ENCODE measurements around the gene SUSD2. TPM values are rescaled to one million over a fixed set of nuclear protein-coding genes. Genes with fewer than 3 reads are reported as not detected.

SUSD2 gene
- polyA plus RNA-seq, 4 donors = 6.1 to 82.9 (median 11.3) TPM

GRCh38 chr22:24175160-24175808 lies 6.0 kb upstream of the SUSD2 start:
- Histone ChIP-seq H3K27me3 (ENCODE audit: control insufficient read depth in 3 of 3, insufficient read depth in 3 of 3, low read length in 3 of 3) (no peaks in the 10 kb centered on the region), H3K4me1 (ENCODE audit: control insufficient read depth in 3 of 3, insufficient read depth in 2 of 3, low read depth in 1 of 3, low read length in 2 of 3) (no peaks in the 10 kb centered on the region), H3K4me3 (ENCODE audit: low read depth in 1 of 3, low read length in 3 of 3) (no peak overlapping the region), H3K27ac (ENCODE audit: low read depth in 1 of 3, low read length in 2 of 3) (no peak overlapping the region), H3K9me3 (ENCODE audit: control insufficient read depth in 2 of 2, insufficient read depth in 1 of 2, low read depth in 1 of 2, low read length in 1 of 2) (no peaks in the 10 kb centered on the region), H3K36me3 (ENCODE audit: control insufficient read depth in 3 of 3, insufficient read depth in 2 of 3, low read depth in 1 of 3, low read length in 3 of 3) (peaks cover 17 to 95% (median 18%) of the 10 kb centered on the region in 3 donors)
- peak; percentile 67 to 77 for DNase-seq
- FAIRE-seq = no peak
- 51 to 58% (median 53%) methylated on average over 11 of the region's 11 CpGs for WGBS, 3 donors

- no peak for FAIRE-seq
- peaks cover 16 to 88% (median 18%) of the 10 kb centered on the region in 3 donors for H3K36me3 ChIP-seq (ENCODE audit: control insufficient read depth in 3 of 3, insufficient read depth in 2 of 3, low read depth in 1 of 3, low read length in 3 of 3)
- no peaks in the 10 kb centered on the region for H3K27me3 ChIP-seq (ENCODE audit: control insufficient read depth in 3 of 3, insufficient read depth in 3 of 3, low read length in 3 of 3)
Observed at GRCh38 chr22:24176040-24176439, 5.2 kb upstream of the SUSD2 start.

GRCh38 chr22:24176630-24177029 lies 4.7 kb upstream of the SUSD2 start:
- Histone ChIP-seq H3K4me1 (ENCODE audit: control insufficient read depth in 3 of 3, insufficient read depth in 2 of 3, low read depth in 1 of 3, low read length in 2 of 3) (peaks cover 0 to 10% (median 3%) of the 10 kb centered on the region in 3 donors), H3K36me3 (ENCODE audit: control insufficient read depth in 3 of 3, insufficient read depth in 2 of 3, low read depth in 1 of 3, low read length in 3 of 3) (peaks cover 15 to 82% (median 18%) of the 10 kb centered on the region in 3 donors), H3K27ac (ENCODE audit: low read depth in 1 of 3, low read length in 2 of 3) (no peak overlapping the region), H3K27me3 (ENCODE audit: control insufficient read depth in 3 of 3, insufficient read depth in 3 of 3, low read length in 3 of 3) (no peaks in the 10 kb centered on the region), H3K9me3 (ENCODE audit: control insufficient read depth in 2 of 2, insufficient read depth in 1 of 2, low read depth in 1 of 2, low read length in 1 of 2) (no peaks in the 10 kb centered on the region), H3K4me3 (ENCODE audit: low read depth in 1 of 3, low read length in 3 of 3) (no peak overlapping the region)
- 88 to 95% (median 89%) methylated on average over 10 of the region's 10 CpGs for WGBS, 3 donors
- no peak for FAIRE-seq
- DNase-seq = no peak

More at GRCh38 chr22:24176040-24176439, 5.2 kb upstream of the SUSD2 start:
- no peaks in the 10 kb centered on the region for H3K9me3 ChIP-seq (ENCODE audit: control insufficient read depth in 2 of 2, insufficient read depth in 1 of 2, low read depth in 1 of 2, low read length in 1 of 2)
- 91 to 94% (median 93%) methylated on average over 11 of the region's 11 CpGs for WGBS, 3 donors
- DNase-seq = no peak
- H3K4me3 ChIP-seq (ENCODE audit: low read depth in 1 of 3, low read length in 3 of 3) = no peak overlapping the region
- no peak overlapping the region for H3K27ac ChIP-seq (ENCODE audit: low read depth in 1 of 3, low read length in 2 of 3)
- peaks cover 0 to 5% (median 0%) of the 10 kb centered on the region in 3 donors for H3K4me1 ChIP-seq (ENCODE audit: control insufficient read depth in 3 of 3, insufficient read depth in 2 of 3, low read depth in 1 of 3, low read length in 2 of 3)

- Histone ChIP-seq H3K4me1 (ENCODE audit: control insufficient read depth in 3 of 3, insufficient read depth in 2 of 3, low read depth in 1 of 3, low read length in 2 of 3) (peaks cover 0 to 13% (median 4%) of the 10 kb centered on the region in 3 donors), H3K36me3 (ENCODE audit: control insufficient read depth in 3 of 3, insufficient read depth in 2 of 3, low read depth in 1 of 3, low read length in 3 of 3) (peaks cover 15 to 78% (median 18%) of the 10 kb centered on the region in 3 donors), H3K4me3 (ENCODE audit: low read depth in 1 of 3, low read length in 3 of 3) (no peak overlapping the region), H3K27ac (ENCODE audit: low read depth in 1 of 3, low read length in 2 of 3) (no peak overlapping the region), H3K9me3 (ENCODE audit: control insufficient read depth in 2 of 2, insufficient read depth in 1 of 2, low read depth in 1 of 2, low read length in 1 of 2) (no peaks in the 10 kb centered on the region), H3K27me3 (ENCODE audit: control insufficient read depth in 3 of 3, insufficient read depth in 3 of 3, low read length in 3 of 3) (no peaks in the 10 kb centered on the region)
- FAIRE-seq (no peak), DNase-seq (no peak)
- 92 to 96% (median 94%) methylated on average over 5 of the region's 5 CpGs for WGBS, 3 donors
Observed at GRCh38 chr22:24177045-24177444, 4.2 kb upstream of the SUSD2 start.

GRCh38 chr22:24177456-24177855 lies 3.8 kb upstream of the SUSD2 start:
- FAIRE-seq (no peak), DNase-seq (no peak)
- WGBS, 3 donors = 91 to 100% (median 99%) methylated on average over 8 to 10 of the region's 10 CpGs
- Histone ChIP-seq H3K27ac (ENCODE audit: low read depth in 1 of 3, low read length in 2 of 3) (no peak overlapping the region), H3K9me3 (ENCODE audit: control insufficient read depth in 2 of 2, insufficient read depth in 1 of 2, low read depth in 1 of 2, low read length in 1 of 2) (no peaks in the 10 kb centered on the region), H3K36me3 (ENCODE audit: control insufficient read depth in 3 of 3, insufficient read depth in 2 of 3, low read depth in 1 of 3, low read length in 3 of 3) (peaks cover 12 to 73% (median 17%) of the 10 kb centered on the region in 3 donors), H3K4me3 (ENCODE audit: low read depth in 1 of 3, low read length in 3 of 3) (no peak overlapping the region), H3K4me1 (ENCODE audit: control insufficient read depth in 3 of 3, insufficient read depth in 2 of 3, low read depth in 1 of 3, low read length in 2 of 3) (peaks cover 0 to 15% (median 4%) of the 10 kb centered on the region in 3 donors), H3K27me3 (ENCODE audit: control insufficient read depth in 3 of 3, insufficient read depth in 3 of 3, low read length in 3 of 3) (no peaks in the 10 kb centered on the region)

- Histone ChIP-seq H3K9me3 (ENCODE audit: control insufficient read depth in 2 of 2, insufficient read depth in 1 of 2, low read depth in 1 of 2, low read length in 1 of 2) (no peaks in the 10 kb centered on the region), H3K27ac (ENCODE audit: low read depth in 1 of 3, low read length in 2 of 3) (no peak overlapping the region), H3K4me1 (ENCODE audit: control insufficient read depth in 3 of 3, insufficient read depth in 2 of 3, low read depth in 1 of 3, low read length in 2 of 3) (peaks cover 0 to 18% (median 4%) of the 10 kb centered on the region in 3 donors), H3K27me3 (ENCODE audit: control insufficient read depth in 3 of 3, insufficient read depth in 3 of 3, low read length in 3 of 3) (no peaks in the 10 kb centered on the region), H3K36me3 (ENCODE audit: control insufficient read depth in 3 of 3, insufficient read depth in 2 of 3, low read depth in 1 of 3, low read length in 3 of 3) (peaks cover 6 to 68% (median 11%) of the 10 kb centered on the region in 3 donors), H3K4me3 (ENCODE audit: low read depth in 1 of 3, low read length in 3 of 3) (no peak overlapping the region)
- 92 to 95% (median 93%) methylated on average over 10 to 12 of the region's 12 CpGs for WGBS, 3 donors
- FAIRE-seq = no peak
- DNase-seq = no peak
Observed at GRCh38 chr22:24178021-24178431, 3.3 kb upstream of the SUSD2 start.

- Histone ChIP-seq H3K36me3 (ENCODE audit: control insufficient read depth in 3 of 3, insufficient read depth in 2 of 3, low read depth in 1 of 3, low read length in 3 of 3) (peaks cover 4 to 64% (median 7%) of the 10 kb centered on the region in 3 donors), H3K4me3 (ENCODE audit: low read depth in 1 of 3, low read length in 3 of 3) (no peak overlapping the region), H3K4me1 (ENCODE audit: control insufficient read depth in 3 of 3, insufficient read depth in 2 of 3, low read depth in 1 of 3, low read length in 2 of 3) (peaks cover 0 to 18% (median 4%) of the 10 kb centered on the region in 3 donors), H3K27me3 (ENCODE audit: control insufficient read depth in 3 of 3, insufficient read depth in 3 of 3, low read length in 3 of 3) (no peaks in the 10 kb centered on the region), H3K9me3 (ENCODE audit: control insufficient read depth in 2 of 2, insufficient read depth in 1 of 2, low read depth in 1 of 2, low read length in 1 of 2) (no peaks in the 10 kb centered on the region), H3K27ac (ENCODE audit: low read depth in 1 of 3, low read length in 2 of 3) (no peak overlapping the region)
- DNase-seq (no peak), FAIRE-seq (no peak)
- 81 to 88% (median 84%) methylated on average over 21 of the region's 21 CpGs for WGBS, 3 donors
Observed at GRCh38 chr22:24178502-24179440, 2.5 kb upstream of the SUSD2 start.

- 84 to 89% (median 88%) methylated on average over 16 to 17 of the region's 17 CpGs for WGBS, 3 donors
- H3K4me3 ChIP-seq (ENCODE audit: low read depth in 1 of 3, low read length in 3 of 3) = no peak overlapping the region
- H3K9me3 ChIP-seq (ENCODE audit: control insufficient read depth in 2 of 2, insufficient read depth in 1 of 2, low read depth in 1 of 2, low read length in 1 of 2) = no peaks in the 10 kb centered on the region
- FAIRE-seq (no peak), DNase-seq (no peak)
- peaks cover 0 to 18% (median 4%) of the 10 kb centered on the region in 3 donors for H3K4me1 ChIP-seq (ENCODE audit: control insufficient read depth in 3 of 3, insufficient read depth in 2 of 3, low read depth in 1 of 3, low read length in 2 of 3)
- H3K36me3 ChIP-seq (ENCODE audit: control insufficient read depth in 3 of 3, insufficient read depth in 2 of 3, low read depth in 1 of 3, low read length in 3 of 3) = peaks cover 4 to 64% (median 4%) of the 10 kb centered on the region in 3 donors
- no peaks in the 10 kb centered on the region for H3K27me3 ChIP-seq (ENCODE audit: control insufficient read depth in 3 of 3, insufficient read depth in 3 of 3, low read length in 3 of 3)
- H3K27ac ChIP-seq (ENCODE audit: low read depth in 1 of 3, low read length in 2 of 3) = no peak overlapping the region
Observed at GRCh38 chr22:24179478-24180210, 1.6 kb upstream of the SUSD2 start.

Measured in small intestine (tissue), 7 donors.